GM19328 (cell line): Measurements from ENCODE around the gene DHX9.

ENCODE experiments used
- ATAC-seq: cut with Tn5 transposase; IDR thresholded peaks from one replicate; pipeline ENCODE4 v1.9.1; 2021; ENCODE audit warnings: mild to moderate bottlenecking, moderate library complexity; ENCODE audit not compliant: unreplicated experiment

Gene DHX9

DNA sequence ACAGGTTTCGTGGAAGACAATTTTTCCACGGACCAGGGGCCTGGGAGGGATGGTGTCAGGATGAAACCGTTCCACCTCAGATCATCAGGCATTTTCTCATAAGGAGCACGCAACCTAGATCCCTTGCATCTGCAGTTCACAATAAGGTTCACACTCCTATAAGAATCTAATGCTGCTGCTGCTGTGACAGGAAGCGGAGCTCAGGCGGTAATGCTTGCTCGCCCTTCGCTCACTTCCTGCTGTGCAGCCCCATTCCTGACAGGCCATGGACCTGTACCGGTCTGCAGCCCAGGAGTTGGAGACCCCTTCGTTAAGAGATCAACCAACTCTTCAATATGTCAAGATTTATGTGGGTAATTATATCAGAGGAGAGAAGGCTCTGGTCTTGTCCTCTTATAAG, 3.3 kb upstream of the DHX9 start:
- ATAC-seq: no peak

DNA sequence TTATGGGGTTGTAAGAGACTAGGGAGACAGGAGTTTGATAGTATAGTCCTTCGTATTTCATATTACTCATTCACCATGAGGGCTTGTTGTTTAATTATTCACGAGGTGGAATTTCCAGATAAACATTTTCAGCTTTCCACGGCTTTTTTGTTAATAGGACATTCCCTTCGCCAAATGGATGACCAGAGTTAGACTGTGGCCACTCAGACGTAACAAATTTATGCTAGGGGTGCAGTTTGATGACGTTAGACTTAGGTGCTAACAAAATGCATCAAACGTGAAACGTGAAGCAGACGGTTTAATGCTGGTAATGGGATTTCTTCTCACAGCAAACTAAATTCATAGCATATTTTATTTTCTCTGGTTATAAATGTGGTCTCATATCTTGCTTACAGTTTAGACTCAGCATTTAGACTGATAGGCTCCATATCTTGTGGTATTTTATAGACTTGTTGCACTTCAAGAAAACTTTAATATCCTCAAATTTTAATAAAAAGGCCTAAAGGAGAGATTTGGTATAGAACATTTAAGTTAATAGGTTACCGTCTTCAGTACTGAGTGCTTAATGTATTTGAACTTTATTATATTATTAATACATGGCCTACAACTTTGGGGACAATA, 2.3 kb downstream of the DHX9 start:
- ATAC-seq: no peak

DNA sequence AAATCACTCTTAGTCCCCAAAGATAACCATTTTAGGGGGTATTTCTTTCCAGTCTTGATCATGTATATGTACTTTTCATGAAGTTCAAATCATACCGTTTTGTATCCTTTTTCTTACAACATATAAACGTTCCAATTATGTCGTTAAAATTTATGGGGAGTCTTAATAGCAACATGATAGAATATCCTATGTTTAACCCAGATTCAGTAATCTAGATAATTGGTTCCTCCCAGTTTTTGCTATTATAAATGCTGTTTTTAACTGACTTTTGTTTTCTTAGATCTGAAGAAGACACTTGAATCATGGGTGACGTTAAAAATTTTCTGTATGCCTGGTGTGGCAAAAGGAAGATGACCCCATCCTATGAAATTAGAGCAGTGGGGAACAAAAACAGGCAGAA, 3.1 kb downstream of the DHX9 start:
- no peak for ATAC-seq

DNA sequence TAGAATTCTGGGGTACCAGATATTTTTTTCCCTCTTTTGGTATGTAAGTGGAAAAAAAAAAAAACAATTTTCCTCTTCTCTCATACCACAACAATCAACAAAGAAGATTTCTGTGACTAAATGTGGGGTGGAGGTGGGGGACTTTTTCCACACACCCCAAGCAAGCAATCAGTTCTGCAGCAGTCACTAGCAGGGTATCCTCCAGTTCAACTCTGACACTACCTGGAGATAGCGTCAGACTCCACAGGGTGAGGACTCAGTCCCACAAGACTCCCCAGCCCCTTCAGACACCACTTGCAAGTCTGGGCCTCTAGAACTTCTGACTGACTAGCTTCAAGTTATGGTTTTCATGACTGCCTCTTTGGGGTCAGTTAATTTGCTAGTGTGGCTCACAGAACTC, 6.2 kb downstream of the DHX9 start:
- ATAC-seq: no peak

DNA sequence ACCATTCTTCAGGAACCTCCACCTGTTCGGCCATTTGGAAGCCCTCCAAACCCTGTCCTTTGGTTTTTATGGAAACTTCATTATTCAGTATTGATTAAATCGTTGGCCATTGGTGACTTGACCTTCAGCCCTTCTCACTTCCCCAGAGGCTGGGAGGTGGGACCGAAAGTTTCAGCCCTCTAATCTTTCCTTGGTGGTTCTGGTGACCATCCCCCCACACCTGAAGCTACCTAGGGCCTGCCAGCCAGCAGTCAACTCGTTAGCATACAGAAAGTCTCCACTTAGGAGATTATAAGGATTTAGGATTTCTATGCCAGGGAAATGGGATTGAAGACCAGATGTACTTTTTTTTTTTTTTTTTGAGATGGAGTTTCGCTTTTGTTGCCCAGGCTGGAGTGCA, 6.7 kb downstream of the DHX9 start:
- no peak for ATAC-seq

DNA sequence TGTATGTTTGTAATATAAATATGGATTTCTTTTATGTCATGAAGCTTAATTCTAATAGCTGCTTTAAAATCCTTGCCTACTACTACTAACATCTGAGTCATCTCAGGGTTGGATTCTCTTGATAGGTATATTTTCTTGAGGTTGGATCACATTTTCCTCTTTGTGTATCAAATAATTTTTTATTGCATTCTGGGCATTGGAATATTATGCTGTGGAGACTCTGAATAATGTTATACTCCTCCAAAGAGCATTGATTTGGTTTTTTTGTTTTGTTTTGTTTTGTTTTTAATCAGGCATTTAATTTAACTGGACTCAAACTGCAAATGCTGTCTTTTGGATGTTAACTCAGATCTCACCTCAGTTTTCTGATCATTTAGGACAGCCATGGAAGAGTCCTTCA, 8.0 kb downstream of the DHX9 start:
- ATAC-seq: no peak

DNA sequence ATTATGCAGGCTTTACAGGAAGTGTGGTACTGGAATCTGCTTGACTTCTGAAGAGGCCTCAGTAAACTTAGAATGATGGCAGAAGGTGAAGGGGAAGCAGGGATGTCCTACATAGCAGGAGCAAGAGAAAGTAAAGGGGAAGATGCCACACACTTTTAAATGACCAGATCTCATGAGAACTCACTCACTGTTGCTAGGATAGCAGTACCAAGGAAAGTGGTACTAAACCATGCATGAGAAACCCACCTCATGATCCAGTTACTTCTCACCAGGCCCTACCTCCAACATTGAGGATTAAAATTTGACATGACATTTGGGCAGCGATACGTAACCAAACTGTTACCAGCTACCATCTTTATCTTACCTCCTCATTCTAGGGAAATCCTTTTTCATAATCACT, 9.6 kb downstream of the DHX9 start:
- no peak for ATAC-seq

DNA sequence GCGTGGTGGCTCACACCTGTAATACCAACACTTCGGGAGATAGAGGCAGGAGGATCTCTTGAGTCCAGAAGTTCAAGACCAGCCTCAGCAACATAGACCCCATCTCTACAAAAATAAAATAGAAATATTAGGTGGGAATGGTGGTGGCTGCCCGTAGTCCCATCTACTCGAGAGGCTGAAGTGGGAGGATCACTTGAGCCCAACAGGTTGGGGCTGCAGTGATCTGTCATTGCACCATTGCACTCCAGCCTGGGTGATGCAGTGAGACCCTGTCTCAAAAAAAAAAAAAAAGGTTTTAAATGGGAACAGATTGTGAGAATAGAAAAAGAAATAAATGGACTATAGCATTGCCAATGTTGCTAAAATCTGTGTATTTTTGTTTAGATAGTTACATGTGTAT, 11.2 kb downstream of the DHX9 start:
- no peak for ATAC-seq

DNA sequence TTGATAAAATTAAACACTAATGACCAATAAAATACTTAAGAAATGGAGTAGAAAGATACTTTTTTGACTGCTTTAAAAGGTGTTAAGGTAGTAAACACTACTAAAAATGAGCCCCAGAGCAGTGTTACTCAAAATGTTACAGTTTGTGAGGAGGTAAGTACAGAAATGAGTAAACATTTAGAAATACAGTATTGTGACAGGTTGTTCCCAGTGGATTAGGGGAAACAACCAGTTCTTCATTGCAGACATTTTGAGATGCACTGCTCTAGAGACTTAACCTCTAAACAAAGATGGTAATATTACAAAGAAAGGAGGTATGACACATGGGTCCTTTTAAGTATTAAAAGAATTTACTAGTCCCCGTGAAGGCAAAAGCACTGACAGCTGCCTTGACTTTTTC, 12.7 kb downstream of the DHX9 start:
- no peak for ATAC-seq

DNA sequence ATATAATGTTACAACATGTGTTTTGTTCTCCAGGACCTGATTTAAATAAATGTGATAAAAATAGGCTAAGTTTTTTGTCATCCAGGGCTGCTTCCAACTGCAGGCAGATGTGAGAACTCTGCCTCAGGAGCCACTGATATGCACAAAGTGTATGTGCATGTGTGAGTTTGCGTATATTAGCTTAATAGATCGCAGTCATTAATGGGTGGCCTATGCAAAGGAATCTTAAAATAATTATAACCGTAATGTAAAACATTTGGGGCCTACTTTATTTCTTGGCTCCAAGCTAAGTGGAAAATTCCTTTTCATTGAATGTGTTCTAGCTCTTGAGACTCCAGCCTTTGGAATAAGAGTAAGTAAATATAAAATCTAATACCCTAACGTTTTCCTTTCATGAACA, 16.8 kb downstream of the DHX9 start:
- ATAC-seq: no peak

DNA sequence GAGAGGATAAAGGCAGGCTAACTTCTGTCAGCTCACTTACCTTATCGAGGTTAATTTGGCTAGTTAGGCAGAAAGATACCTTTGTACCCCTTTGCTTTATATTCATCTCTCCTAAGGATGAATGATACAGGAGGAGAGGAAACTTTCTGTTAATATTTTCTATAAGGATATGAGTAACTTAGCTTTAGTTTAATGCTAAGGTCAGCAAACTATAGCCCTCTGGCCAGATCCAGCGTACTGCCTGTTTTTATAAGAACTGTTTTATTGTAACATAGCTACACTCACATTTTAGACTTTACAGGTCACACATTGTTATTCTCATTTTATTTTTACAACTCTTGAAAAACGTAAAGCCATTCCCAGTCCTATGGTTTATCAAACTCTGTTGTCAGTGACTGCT, 18.1 kb downstream of the DHX9 start:
- ATAC-seq: no peak

DNA sequence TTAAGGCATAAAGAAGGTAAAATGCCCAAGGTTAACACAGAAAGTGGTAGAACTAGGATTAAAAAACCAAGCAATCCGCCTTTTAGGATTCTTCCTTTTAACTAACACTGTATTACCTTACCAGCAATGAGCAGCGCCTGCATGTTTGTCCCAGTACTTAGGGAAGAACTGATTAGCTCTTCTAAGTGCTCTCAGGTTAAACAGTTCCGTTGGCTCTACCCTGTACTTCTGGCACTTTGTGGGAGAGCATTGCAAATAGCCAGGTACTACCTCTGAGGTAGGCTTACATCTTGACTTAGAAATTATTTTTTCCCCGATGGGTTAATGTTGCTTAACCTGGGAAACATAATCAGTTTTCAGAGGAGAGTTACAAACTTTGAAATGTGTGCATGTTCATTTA, 21.5 kb downstream of the DHX9 start:
- no peak for ATAC-seq

DNA sequence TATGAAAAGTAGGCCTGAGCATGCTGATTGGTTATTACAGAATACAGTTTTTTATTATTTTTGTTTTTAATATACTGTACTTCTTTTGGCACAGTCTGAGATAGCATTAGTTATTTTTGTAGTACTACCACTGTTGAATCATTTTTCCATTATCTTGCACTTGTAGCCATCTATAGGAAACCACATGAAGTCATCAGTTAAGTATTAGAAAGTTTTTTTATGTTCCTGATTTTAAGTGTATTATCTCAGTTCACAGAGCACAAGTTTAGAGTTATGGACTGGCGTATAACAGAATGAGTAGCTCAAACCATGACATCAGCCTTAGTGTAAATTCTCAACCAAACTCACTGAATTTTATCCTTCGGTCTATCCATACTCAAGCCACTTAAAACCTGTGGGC, 22.8 kb downstream of the DHX9 start:
- no peak for ATAC-seq

DNA sequence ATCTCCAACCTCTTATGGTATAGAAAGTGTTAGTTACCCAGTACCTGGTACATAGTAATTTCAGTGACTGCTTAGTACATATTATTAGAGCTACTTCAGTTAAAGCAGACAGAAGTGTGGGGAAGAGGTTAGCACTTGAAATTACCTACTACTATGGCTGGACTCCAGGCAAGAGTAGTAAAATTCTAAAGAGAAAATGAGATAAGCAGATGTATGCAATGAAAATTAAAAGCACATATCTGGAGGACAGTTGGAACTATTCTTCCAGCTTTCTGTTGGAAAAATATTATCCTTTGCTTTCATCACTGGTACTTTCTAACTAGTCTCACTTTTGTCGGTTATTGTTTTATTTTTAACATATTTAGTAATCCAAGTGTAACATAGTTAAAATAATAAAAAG, 23.7 kb downstream of the DHX9 start:
- ATAC-seq: no peak

DNA sequence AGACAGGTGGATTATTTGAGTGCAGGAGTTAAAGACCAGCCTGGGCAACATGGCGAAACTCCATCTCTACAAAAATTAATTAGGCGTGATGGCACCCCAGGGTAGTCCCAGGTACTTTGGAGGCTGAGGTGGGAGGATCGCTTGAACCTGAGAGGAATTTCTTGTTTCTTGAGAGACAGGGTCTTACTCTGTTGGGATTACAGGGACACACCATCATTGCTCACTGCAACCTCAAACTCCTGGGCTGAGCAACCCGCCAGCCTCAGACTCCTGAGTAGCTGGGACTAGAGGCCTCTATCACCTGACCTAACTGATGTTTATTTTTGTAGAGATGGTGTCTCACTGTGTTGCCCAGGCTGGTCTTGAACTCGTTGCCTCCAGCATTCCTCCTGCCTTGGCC, 24.8 kb downstream of the DHX9 start:
- no peak for ATAC-seq

DNA sequence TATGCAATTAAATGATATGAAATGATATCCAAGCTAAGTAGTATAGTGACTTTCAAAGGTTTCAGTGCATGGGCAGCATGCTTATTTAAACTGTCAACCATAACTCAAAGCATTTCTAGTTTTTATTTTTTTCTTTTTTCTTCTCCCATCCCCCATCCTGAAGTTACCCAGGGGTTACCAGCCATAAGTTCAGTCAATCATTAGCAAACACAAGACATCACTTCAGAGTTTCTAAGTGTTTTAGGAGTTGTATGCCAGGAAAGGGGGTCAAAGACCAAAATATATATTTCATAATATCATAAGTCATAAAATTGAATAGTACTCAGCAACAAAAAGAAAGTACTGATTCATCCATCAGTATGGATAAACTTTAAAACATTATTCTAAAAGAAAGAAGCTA, 28.7 kb downstream of the DHX9 start:
- no peak for ATAC-seq

DNA sequence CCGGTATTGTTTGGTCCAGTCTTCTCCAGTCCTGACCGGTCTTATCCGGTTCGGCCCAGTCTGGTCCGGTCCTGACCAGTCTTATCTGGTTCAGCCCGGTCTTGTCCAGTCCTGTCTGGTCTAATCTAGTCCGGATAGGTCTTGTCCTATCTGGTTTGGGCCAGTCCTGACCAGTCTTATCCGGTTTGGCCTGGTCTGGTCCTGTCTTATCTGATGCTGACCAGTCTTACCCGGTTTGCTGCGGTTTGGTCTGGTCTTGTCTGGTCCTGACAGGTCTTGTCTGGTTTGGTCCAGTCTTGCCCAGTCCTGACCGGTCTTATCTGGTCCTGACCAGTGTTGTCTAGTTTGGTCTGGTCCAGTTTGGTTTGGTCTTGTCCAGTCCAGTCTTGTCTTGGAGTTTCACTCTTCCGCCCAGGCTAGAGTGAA, 30.1 kb downstream of the DHX9 start:
- no peak for ATAC-seq

DNA sequence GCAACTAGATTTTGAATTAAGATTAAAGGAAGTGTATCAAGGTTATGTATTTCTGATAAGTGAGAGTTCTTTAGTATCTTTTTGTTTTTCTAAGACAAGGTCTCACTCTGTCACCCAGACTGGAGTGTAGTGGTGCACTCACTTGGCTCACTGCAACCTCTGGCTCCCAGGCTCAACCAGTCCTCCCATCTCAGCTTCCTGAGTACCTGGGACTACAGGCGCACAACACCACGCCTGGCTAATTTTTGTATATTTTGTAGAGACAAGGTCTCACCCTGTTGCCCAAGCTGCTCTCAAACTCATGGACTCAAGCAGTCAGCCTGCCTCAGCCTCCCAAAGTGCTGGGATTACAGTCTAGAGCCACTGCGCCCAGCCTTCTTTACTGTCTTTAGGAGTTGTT, 33.7 kb downstream of the DHX9 start:
- ATAC-seq: no peak

DNA sequence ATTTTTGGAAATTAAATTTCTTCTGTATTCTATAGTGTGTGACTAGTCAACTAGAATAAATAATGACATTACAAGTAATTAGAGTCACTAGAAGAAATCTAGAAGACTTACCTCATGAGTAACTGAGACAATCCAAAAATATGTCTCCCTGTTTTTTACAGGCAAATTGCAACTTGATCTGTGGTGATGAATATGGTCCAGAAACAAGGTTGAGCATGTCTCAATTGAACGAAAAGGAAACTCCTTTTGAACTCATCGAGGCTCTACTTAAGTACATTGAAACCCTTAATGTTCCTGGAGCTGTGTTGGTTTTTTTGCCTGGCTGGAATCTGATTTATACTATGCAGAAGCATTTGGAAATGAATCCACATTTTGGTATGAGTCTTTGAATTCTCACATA, 36.7 kb downstream of the DHX9 start:
- ATAC-seq: no peak

DNA sequence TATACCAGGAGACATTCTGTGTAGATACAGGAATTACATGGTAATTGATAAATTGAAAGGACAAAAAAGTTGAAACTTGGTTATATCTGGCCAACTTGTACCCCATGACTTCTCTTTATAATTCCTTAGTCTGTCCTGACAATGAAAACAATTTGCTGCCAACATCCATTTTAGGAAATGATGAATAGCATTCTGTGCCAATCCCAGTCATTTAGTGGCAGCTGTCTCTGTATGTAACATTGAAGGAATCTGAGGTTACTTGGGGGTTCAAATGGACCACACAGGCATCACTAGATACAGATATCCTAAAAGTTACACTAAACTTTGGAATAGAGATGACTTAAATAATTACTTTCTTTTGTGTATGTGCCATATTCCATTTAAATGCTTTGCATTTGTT, 38.2 kb downstream of the DHX9 start:
- no peak for ATAC-seq

DNA sequence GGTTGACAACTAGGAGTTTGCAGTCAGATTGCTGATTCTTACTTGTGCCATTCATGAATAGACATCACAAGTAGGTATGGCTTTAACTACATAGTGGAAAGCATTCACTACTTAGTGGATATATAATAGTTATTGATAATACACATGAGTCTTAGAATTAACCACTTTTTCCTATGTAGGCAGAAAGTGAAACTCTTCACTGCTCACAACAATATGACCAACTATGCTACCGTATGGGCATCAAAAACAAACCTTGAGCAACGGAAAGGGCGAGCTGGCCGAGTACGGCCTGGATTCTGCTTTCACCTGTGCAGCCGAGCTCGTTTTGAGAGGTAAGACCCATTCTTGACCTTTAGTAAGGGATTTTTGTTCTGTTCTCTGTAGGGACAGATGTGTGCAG, 38.7 kb downstream of the DHX9 start:
- no peak for ATAC-seq

DNA sequence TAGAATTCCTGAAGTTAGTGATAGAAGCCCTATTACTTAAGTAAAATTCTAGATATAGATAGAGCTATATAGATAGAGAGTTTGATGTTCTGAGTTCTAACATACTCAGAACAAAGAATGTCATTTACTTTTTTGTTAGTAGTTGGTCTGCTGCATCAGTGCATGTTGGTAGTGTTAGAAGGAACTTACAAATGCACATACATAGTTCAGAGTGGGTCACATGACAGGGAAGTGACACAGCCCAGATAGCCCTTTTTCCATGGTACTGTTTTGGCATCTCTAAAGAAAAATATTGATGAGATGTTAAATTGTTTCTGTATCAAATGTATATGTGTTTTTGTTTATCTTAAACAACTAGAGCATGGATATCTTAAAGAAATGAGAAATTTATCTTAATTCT, 45.7 kb downstream of the DHX9 start:
- ATAC-seq: no peak

DNA sequence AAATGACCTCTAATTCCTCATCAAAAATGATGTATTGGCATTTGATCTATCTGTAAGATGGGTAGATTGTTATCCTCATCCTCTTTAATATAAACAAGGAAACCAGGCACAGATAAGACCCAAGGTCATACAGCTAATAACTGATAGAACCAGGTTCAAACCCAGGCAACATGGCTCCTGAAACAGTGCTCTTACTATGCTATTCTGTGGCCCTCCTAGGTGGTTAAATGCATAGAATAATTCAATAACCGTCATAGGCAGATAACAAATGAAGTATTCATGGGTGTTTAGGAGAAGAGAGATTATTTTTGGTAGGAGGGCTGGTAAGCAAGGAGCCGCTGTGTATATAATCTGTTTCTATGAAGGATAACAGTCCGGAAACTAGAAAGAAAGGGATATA, 46.4 kb downstream of the DHX9 start:
- ATAC-seq: no peak

DNA sequence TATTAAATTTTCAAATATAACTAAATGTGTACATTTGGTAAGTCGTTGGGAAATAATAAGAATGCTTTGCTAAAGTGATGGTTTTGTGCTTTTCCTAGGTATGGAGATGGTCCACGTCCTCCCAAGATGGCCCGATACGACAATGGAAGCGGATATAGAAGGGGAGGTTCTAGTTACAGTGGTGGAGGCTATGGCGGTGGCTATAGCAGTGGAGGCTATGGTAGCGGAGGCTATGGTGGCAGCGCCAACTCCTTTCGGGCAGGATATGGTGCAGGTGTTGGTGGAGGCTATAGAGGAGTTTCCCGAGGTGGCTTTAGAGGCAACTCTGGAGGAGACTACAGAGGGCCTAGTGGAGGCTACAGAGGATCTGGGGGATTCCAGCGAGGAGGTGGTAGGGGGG, 47.8 kb downstream of the DHX9 start:
- ATAC-seq: no peak
